B cell (primary cell): ENCODE data around the gene COL11A2. TPM values are rescaled to one million over a fixed set of nuclear protein-coding genes. Genes with fewer than 3 reads are reported as not detected.
A peak's percentile ranks its signal among the peaks of the same experiment; 100 is the strongest.

ENCODE experiments used
- ATAC-seq: fragments of 200-7000 bp; cut with Tn5 transposase; one replicate; pipeline ENCODE4 v1.10.0; 2021; ENCODE audit warnings: low read depth, mild to moderate bottlenecking, moderate number of reproducible peaks, moderate library complexity
- CTCF ChIA-PET: fragments of 350-600 bp; sonication (Branson Sonifier 250); formaldehyde crosslinking; loops from one replicate; lab custom pipeline; 2021; ENCODE audit warnings: antibody characterized with exemption, inconsistent platforms; lab: Charles Lee
- POLR2A ChIA-PET: fragments of 350-600 bp; sonication (Branson Sonifier 250); formaldehyde crosslinking; loops from one replicate; lab custom pipeline; 2021; ENCODE audit warnings: antibody characterized with exemption; lab: Charles Lee
- DNase-seq: peaks from one replicate; pipeline ENCODE4 v3.0.0; 2013
- H2AFZ ChIP-seq: 2 replicates; pipeline ENCODE4 v1.6.1; 2012; ENCODE audit warnings: mild to moderate bottlenecking, low read depth, low read length; ENCODE audit not compliant: insufficient read depth, poor library complexity, severe bottlenecking
- H3K27ac ChIP-seq, 2 donors: 1 replicate in 1 of 2; 2 replicates in 1 of 2; pipeline ENCODE4 v1.5.1; 2012 to 2013; ENCODE audit warnings: low read length in 2 of 2, mild to moderate bottlenecking in 2 of 2, moderate library complexity in 1 of 2
- H3K27me3 ChIP-seq, 4 experiments: fragments of 200-600 bp in 1 of 4; sonication (generic) in 1 of 4; replicated peaks in 1 of 4; 1 replicate in 2 of 4; 2 replicates in 2 of 4; pipeline versions ENCODE4 v1.6.1 to v1.7.0; 2013 to 2016; ENCODE audit warnings: low read length in 3 of 4, mild to moderate bottlenecking in 2 of 4, mixed read lengths in 1 of 4, moderate library complexity in 1 of 4; ENCODE audit not compliant: insufficient read depth in 4 of 4, control insufficient read depth in 3 of 4; ENCODE audit errors: control extremely low read depth in 1 of 4
- H3K36me3 ChIP-seq, 2 experiments: replicated peaks in 1 of 2; 1 replicate in 1 of 2; 2 replicates in 1 of 2; pipeline versions ENCODE4 v1.6.1 to v1.7.1; 2013; ENCODE audit warnings: low read length in 1 of 2; ENCODE audit not compliant: insufficient read depth in 2 of 2, control insufficient read depth in 1 of 2; ENCODE audit errors: control extremely low read depth in 1 of 2, extremely low read depth in 1 of 2
- H3K4me1 ChIP-seq, 2 donors: fragments of 200-600 bp in 1 of 2; sonication (generic) in 1 of 2; 1 replicate in 1 of 2; 2 replicates in 1 of 2; pipeline versions ENCODE4 v1.5.1 to v1.6.1; 2013 to 2017; ENCODE audit warnings: low read length in 2 of 2; ENCODE audit not compliant: control insufficient read depth in 2 of 2, insufficient read depth in 2 of 2
- H3K4me2 ChIP-seq: replicated peaks from 2 replicates; pipeline ENCODE3; 2012; ENCODE audit warnings: mild to moderate bottlenecking, low read depth, low read length; ENCODE audit not compliant: poor library complexity, severe bottlenecking
- H3K4me3 ChIP-seq, 5 experiments: fragments of 200-600 bp in 1 of 5; sonication (generic) in 1 of 5; 1 replicate in 3 of 5; 2 replicates in 2 of 5; pipeline versions ENCODE4 v1.5.1 to v1.7.0; 2011 to 2016; ENCODE audit warnings: low read length in 4 of 5, mild to moderate bottlenecking in 4 of 5, low read depth in 2 of 5, control low read depth in 1 of 5, moderate library complexity in 1 of 5; ENCODE audit not compliant: insufficient read depth in 1 of 5; ENCODE audit errors: control extremely low read depth in 1 of 5, extremely low read depth in 1 of 5
- H3K79me2 ChIP-seq: fragments of 200-600 bp; sonication (generic); one replicate; pipeline ENCODE4 v1.6.0; 2016; ENCODE audit warnings: low read length; ENCODE audit not compliant: control insufficient read depth, insufficient read depth
- H3K9ac ChIP-seq: fragments of 200-600 bp; sonication (generic); 2 replicates; pipeline ENCODE4 v1.6.1; 2017; ENCODE audit warnings: mild to moderate bottlenecking, low read length, moderate library complexity
- H3K9me3 ChIP-seq, 3 donors: one replicate each; pipeline versions ENCODE4 v1.6.1 to v1.7.1; 2013; ENCODE audit warnings: low read length in 2 of 3; ENCODE audit not compliant: control insufficient read depth in 2 of 3, insufficient read depth in 1 of 3; ENCODE audit errors: control extremely low read depth in 1 of 3
- H4K20me1 ChIP-seq: 2 replicates; pipeline ENCODE4 v1.6.0; 2012; ENCODE audit warnings: mild to moderate bottlenecking, low read length; ENCODE audit not compliant: insufficient read depth, control insufficient read depth, poor library complexity, severe bottlenecking
- H3K27ac Mint-ChIP-seq: one replicate; pipeline ENCODE4 v1.8.0; 2021; ENCODE audit warnings: mixed read lengths
- H3K27me3 Mint-ChIP-seq: one replicate; pipeline ENCODE4 v1.8.0; 2021; ENCODE audit warnings: mixed read lengths
- H3K4me1 Mint-ChIP-seq: one replicate; pipeline ENCODE4 v1.8.0; 2021; ENCODE audit warnings: mixed read lengths
- H3K4me3 Mint-ChIP-seq: one replicate; pipeline ENCODE4 v1.8.0; 2021; ENCODE audit warnings: mixed read lengths
- H3K9me3 Mint-ChIP-seq: one replicate; pipeline ENCODE4 v1.8.0; 2022; ENCODE audit warnings: mixed read lengths; ENCODE audit not compliant: insufficient read depth
- CTCF ChIP-seq: fragments of 200-600 bp; IDR thresholded peaks from one replicate; pipeline ENCODE4 v1.8.0; 2022; ENCODE audit warnings: antibody characterized with exemption, mild to moderate bottlenecking
- EZH2 ChIP-seq: IDR thresholded peaks from 2 replicates; pipeline ENCODE4 v1.6.1; 2012; ENCODE audit warnings: borderline replicate concordance, low read depth, mild to moderate bottlenecking, moderate library complexity, low read length; ENCODE audit not compliant: insufficient read depth, poor library complexity, severe bottlenecking
- WGBS: methylation state at CpG from one replicate; pipeline ENCODE4 v1.1.5; 2013; ENCODE audit warnings: missing lambda C conversion rate; ENCODE audit not compliant: insufficient coverage; 5-methylcytosine and 5-hydroxymethylcytosine counted together
- intact Hi-C: fragments of 100-400 bp; cut with micrococcal nuclease; formaldehyde crosslinking; loops from one replicate; pipeline ENCODE4 v1.10.0; 2022
- polyA plus RNA-seq: library from polyadenylated mRNA; depleted of rRNA; stranded (reverse); fragments of >200 nt; gene quantifications from 2 replicates; pipeline ENCODE4 v1.2.3, GENCODE V29; 2012
- total RNA-seq, 2 donors: library from RNA; stranded (reverse); fragments of 120-200 nt in 1 of 2; gene quantifications; 1 replicate in 1 of 2; 2 replicates in 1 of 2; pipeline versions ENCODE4 v1.2.3 to v1.2.4, GENCODE V29; 2013 to 2022

Gene COL11A2
- total and polyA plus RNA-seq, 2 donors (not counting 1 experiment from before 2014, with no cell fraction given), result 0.39 to 0.82 TPM

GRCh38 chr6:33170176-33171015, 21.9 kb downstream of the COL11A2 start:
- Histone ChIP-seq H3K9ac (no peak overlapping the region), H3K4me3 (no peak overlapping the region), H3K4me2 (no peak overlapping the region), H2AFZ (no peak overlapping the region), H3K9me3 (no peaks in the 10 kb centered on the region), H3K4me1 (peaks cover 0 to 10% of the 10 kb centered on the region in 2 donors), H3K27ac (no peak overlapping the region), H3K79me2 (no peaks in the 10 kb centered on the region), H3K36me3 (no peaks in the 10 kb centered on the region), H4K20me1 (no peaks in the 10 kb centered on the region), H3K27me3 (peaks cover 0 to 17% (median 5%) of the 10 kb centered on the region in 4 experiments)
- intact Hi-C loops, result no loop called here
- Mint-ChIP-seq H3K27ac (no peak overlapping the region), H3K4me3 (no peak overlapping the region), H3K9me3 (no peaks in the 10 kb centered on the region), H3K27me3 (peaks cover 24% of the 10 kb centered on the region), H3K4me1 (peaks cover 9% of the 10 kb centered on the region)
- peak; percentile 68 for ATAC-seq
- no peak for DNase-seq
- TF ChIP-seq EZH2, result no peak
- no peak for TF ChIP-seq CTCF
- POLR2A ChIA-PET, result interaction anchor here (0.7 kb wide), 1 partner anchor 175 kb away, joined by 4 read pairs; no protein-coding TSS in a partner anchor
- WGBS, result 46% methylated on average over 7 of the region's 9 CpGs
- CTCF ChIA-PET, result interaction anchor here (0.7 to 1.2 kb wide), 2 partner anchors 27 to 78 kb away, joined by 3 to 4 read pairs; no protein-coding TSS in a partner anchor
